Measurements from ENCODE around the gene DYNLT2. TPM values are rescaled to one million over a fixed set of nuclear protein-coding genes. Genes with fewer than 3 reads are reported as not detected.

The DYNLT2 gene
- total RNA-seq, 1 donor from 2014 or later: 0.21 TPM

DNA sequence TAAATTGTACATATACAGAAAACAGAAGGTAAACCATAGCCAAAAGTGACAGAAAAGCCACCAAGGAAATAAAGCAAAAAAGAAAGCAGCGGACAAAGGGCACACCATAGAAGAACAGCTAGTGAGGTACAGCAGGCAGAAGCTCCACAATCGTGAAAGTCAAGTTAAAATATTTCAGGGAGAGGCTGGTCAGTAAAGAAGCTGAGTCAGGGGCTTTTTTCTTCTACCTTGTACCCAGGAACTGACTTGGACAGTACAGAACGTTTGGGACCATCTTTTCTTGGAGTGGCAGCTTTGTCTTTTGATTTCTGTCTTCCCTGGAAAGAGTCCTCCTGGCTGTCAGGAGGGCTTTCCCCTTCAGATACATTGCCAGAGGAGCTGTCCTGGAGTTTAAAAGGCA, 41.4 kb downstream of the DYNLT2 start:
- no peak for DNase-seq (ENCODE audit: low spot score in 2 of 2)
- Histone ChIP-seq H3K27me3 (no peaks in the 10 kb centered on the region), H3K9me3 (no peaks in the 10 kb centered on the region), H3K27ac (no peak overlapping the region), H3K36me3 (peaks cover 35 to 49% of the 10 kb centered on the region in 2 donors), H3K4me3 (no peak overlapping the region), H3K4me1 (no peaks in the 10 kb centered on the region)
- TF ChIP-seq, protein P1, sequence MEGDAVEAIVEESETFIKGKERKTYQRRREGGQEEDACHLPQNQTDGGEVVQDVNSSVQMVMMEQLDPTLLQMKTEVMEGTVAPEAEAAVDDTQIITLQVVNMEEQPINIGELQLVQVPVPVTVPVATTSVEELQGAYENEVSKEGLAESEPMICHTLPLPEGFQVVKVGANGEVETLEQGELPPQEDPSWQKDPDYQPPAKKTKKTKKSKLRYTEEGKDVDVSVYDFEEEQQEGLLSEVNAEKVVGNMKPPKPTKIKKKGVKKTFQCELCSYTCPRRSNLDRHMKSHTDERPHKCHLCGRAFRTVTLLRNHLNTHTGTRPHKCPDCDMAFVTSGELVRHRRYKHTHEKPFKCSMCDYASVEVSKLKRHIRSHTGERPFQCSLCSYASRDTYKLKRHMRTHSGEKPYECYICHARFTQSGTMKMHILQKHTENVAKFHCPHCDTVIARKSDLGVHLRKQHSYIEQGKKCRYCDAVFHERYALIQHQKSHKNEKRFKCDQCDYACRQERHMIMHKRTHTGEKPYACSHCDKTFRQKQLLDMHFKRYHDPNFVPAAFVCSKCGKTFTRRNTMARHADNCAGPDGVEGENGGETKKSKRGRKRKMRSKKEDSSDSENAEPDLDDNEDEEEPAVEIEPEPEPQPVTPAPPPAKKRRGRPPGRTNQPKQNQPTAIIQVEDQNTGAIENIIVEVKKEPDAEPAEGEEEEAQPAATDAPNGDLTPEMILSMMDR (IDR thresholded peaks at IDR 0.05): no peak
- intact Hi-C loops (cut with DNase I): no loop called here

DNA sequence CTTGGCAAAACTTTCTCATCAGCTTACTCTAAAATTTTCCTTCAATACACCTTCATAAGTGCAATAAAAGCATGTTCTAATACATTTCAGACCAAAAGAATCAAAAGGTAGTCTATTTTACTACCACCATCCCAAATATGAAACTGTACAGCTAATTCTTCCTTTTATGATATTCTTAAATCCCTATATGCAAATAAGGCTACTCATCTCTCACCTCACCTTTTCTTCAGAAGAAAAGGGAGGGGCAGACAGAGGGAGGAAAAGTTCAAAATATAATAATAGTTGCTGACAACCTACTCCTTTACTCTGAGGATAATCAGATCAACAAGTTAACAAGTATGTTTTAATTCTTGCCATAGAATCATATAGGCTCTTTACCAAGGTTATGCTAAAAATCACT, 42.1 kb downstream of the DYNLT2 start:
- Histone ChIP-seq H3K9me3 (no peaks in the 10 kb centered on the region), H3K36me3 (peaks cover 27 to 42% of the 10 kb centered on the region in 2 donors), H3K4me3 (no peak overlapping the region), H3K27me3 (no peaks in the 10 kb centered on the region), H3K4me1 (peaks cover 0 to under 1% of the 10 kb centered on the region in 2 donors), H3K27ac (no peak overlapping the region)
- DNase-seq (ENCODE audit: low spot score in 2 of 2): no peak
- TF ChIP-seq, protein P1 (IDR thresholded peaks at IDR 0.05): no peak
- intact Hi-C loops (cut with DNase I): no loop called here

DNA sequence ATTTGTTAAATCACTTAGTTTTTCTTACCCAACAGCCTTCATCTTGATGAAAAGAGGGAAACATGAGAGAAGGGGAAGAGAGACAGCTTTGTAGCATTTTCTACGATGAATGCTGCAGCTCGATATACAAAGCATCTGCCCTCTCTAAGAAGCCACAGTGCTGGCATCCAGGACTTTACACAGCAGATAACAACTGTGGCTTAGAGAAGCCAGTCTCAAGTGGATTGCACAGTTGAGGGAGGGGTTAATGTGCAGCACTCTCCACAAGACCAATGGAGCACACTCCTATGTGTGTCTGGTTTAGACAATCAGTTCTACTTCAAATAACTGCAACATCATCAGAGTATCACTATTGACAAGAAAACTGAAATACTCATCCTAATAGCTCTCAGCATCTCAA, 43.6 kb downstream of the DYNLT2 start:
- DNase-seq (ENCODE audit: low spot score in 2 of 2): no peak
- Histone ChIP-seq H3K27ac (no peak overlapping the region), H3K4me1 (peaks cover 0 to 13% of the 10 kb centered on the region in 2 donors), H3K27me3 (no peaks in the 10 kb centered on the region), H3K9me3 (no peaks in the 10 kb centered on the region), H3K4me3 (no peak overlapping the region), H3K36me3 (peaks cover 17 to 28% of the 10 kb centered on the region in 2 donors)
- TF ChIP-seq, protein P1 (IDR thresholded peaks at IDR 0.05): no peak
- intact Hi-C loops (cut with DNase I): no loop called here

DNA sequence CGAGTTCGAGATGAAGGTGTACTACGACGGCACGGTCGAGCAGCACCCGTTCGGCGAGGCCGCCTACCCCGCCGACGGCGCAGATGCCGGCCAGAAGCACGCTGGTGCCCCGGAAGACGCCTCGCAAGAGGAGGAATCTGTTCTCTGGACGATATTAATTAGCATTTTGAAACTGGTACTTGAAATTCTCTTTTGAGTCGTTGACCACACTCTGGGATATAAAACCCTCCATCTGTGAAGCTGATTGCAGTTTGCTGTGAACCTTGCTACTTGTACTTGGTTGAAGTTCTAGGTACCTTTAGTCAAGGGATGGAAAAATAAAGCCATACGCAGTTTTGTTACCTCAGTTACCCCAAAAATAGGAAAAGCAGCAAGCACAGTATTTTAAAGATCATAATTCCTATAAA, 48.5 kb downstream of the DYNLT2 start:
- Histone ChIP-seq H3K9me3 (no peaks in the 10 kb centered on the region), H3K27me3 (no peaks in the 10 kb centered on the region), H3K36me3 (no peaks in the 10 kb centered on the region), H3K4me3 (peak overlapping the region; percentile 70 to 83), H3K27ac (peak overlapping the region; percentile 91 to 99), H3K4me1 (peaks cover 0 to 16% of the 10 kb centered on the region in 2 donors)
- no peak for DNase-seq (ENCODE audit: low spot score in 2 of 2)
- intact Hi-C loops (cut with DNase I): loop anchor here (1.0 kb wide), 3 partner anchors 20 to 851 kb away; partner anchors contain the start of genes DYNLT2, ERMARD and TBP
- TF ChIP-seq, protein P1 (IDR thresholded peaks at IDR 0.05): no peak

DNA sequence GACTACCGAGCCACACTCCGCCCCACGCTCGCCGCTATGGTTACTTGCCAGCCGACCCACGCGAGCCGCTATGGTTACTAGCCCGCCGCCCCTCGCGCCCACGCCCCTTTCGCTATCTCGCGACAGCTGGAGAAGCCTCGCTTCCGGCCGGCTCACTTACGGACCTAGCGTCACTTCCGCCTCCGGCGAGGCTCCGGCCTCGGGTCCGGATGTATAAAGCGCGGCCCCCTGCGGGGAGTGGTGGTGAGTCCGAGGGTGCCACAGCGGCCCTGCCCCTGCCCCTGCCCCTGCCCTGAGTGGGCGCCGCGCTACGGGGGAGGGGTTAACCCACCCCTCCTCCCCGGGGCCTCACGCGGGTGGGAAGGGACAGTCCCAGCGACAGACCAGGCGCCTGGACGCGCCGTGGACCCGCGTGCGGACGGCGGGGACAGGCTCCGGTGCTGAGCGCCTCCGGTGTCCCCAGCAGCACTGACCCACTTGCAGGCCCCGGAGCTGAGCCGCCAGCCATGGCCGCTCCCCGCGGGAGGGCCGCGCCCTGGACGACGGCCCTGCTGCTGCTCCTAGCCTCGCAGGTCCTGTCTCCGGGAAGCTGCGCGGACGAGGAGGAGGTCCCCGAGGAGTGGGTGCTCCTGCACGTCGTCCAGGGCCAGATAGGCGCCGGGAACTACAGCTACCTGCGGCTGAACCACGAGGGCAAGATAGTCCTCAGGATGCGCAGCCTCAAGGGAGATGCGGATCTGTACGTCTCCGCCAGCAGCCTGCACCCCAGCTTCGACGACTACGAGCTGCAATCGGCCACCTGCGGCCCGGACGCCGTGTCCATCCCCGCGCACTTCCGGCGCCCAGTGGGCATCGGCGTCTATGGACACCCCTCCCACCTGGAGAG, 49.2 kb downstream of the DYNLT2 start, which contains the start of the genes C6orf120 and WDR27:
TSS of gene C6orf120 (plus strand) at position 173 of the 886 bp plus-strand sequence. CDS start at position 507, 334 bp downstream.
TSS of gene WDR27 (minus strand) at position 76 of the 886 bp plus-strand sequence. CDS start 13,024 bp downstream, outside the sequence.
- H3K4me1 ChIP-seq: peaks cover 0 to 16% of the 10 kb centered on the region in 2 donors
- TF ChIP-seq, protein P1 (IDR thresholded peaks at IDR 0.05): no peak
- H3K27me3 ChIP-seq: no peaks in the 10 kb centered on the region
- peak; percentile 91 to 98 for DNase-seq (ENCODE audit: low spot score in 2 of 2)
- peak within 1 kb of the TSS; percentile 91 to 99 for H3K27ac ChIP-seq
- no peaks in the 10 kb centered on the region for H3K36me3 ChIP-seq
- intact Hi-C loops (cut with DNase I): loop anchor here (1.0 kb wide), 3 partner anchors 21 to 852 kb away; partner anchors contain the start of genes DYNLT2, ERMARD and TBP
- H3K4me3 ChIP-seq: peak within 1 kb of the TSS; percentile 70 to 83
- no peaks in the 10 kb centered on the region for H3K9me3 ChIP-seq
